B cell (primary cell): ENCODE measurements around the gene LUZP4. TPM values are rescaled to one million over a fixed set of nuclear protein-coding genes. Genes with fewer than 3 reads are reported as not detected.

Experiments
- ATAC-seq: fragments of 200-7000 bp; cut with Tn5 transposase; one replicate; pipeline ENCODE4 v1.10.0; 2021; ENCODE audit warnings: low read depth, mild to moderate bottlenecking, moderate number of reproducible peaks, moderate library complexity
- CTCF ChIA-PET: fragments of 350-600 bp; sonication (Branson Sonifier 250); formaldehyde crosslinking; loops from one replicate; lab custom pipeline; 2021; ENCODE audit warnings: antibody characterized with exemption, inconsistent platforms; lab: Charles Lee
- POLR2A ChIA-PET: fragments of 350-600 bp; sonication (Branson Sonifier 250); formaldehyde crosslinking; loops from one replicate; lab custom pipeline; 2021; ENCODE audit warnings: antibody characterized with exemption; lab: Charles Lee
- DNase-seq: peaks from one replicate; pipeline ENCODE4 v3.0.0; 2013
- H2AFZ ChIP-seq: 2 replicates; pipeline ENCODE4 v1.6.1; 2012; ENCODE audit warnings: mild to moderate bottlenecking, low read depth, low read length; ENCODE audit not compliant: insufficient read depth, poor library complexity, severe bottlenecking
- H3K27ac ChIP-seq, 2 donors: 1 replicate in 1 of 2; 2 replicates in 1 of 2; pipeline ENCODE4 v1.5.1; 2012 to 2013; ENCODE audit warnings: low read length in 2 of 2, mild to moderate bottlenecking in 2 of 2, moderate library complexity in 1 of 2
- H3K27me3 ChIP-seq, 4 experiments: fragments of 200-600 bp in 1 of 4; sonication (generic) in 1 of 4; replicated peaks in 1 of 4; 1 replicate in 2 of 4; 2 replicates in 2 of 4; pipeline versions ENCODE4 v1.6.1 to v1.7.0; 2013 to 2016; ENCODE audit warnings: low read length in 3 of 4, mild to moderate bottlenecking in 2 of 4, mixed read lengths in 1 of 4, moderate library complexity in 1 of 4; ENCODE audit not compliant: insufficient read depth in 4 of 4, control insufficient read depth in 3 of 4; ENCODE audit errors: control extremely low read depth in 1 of 4
- H3K36me3 ChIP-seq, 2 experiments: replicated peaks in 1 of 2; 1 replicate in 1 of 2; 2 replicates in 1 of 2; pipeline versions ENCODE4 v1.6.1 to v1.7.1; 2013; ENCODE audit warnings: low read length in 1 of 2; ENCODE audit not compliant: insufficient read depth in 2 of 2, control insufficient read depth in 1 of 2; ENCODE audit errors: control extremely low read depth in 1 of 2, extremely low read depth in 1 of 2
- H3K4me1 ChIP-seq, 2 donors: fragments of 200-600 bp in 1 of 2; sonication (generic) in 1 of 2; 1 replicate in 1 of 2; 2 replicates in 1 of 2; pipeline versions ENCODE4 v1.5.1 to v1.6.1; 2013 to 2017; ENCODE audit warnings: low read length in 2 of 2; ENCODE audit not compliant: control insufficient read depth in 2 of 2, insufficient read depth in 2 of 2
- H3K4me2 ChIP-seq: replicated peaks from 2 replicates; pipeline ENCODE3; 2012; ENCODE audit warnings: mild to moderate bottlenecking, low read depth, low read length; ENCODE audit not compliant: poor library complexity, severe bottlenecking
- H3K4me3 ChIP-seq, 5 experiments: fragments of 200-600 bp in 1 of 5; sonication (generic) in 1 of 5; 1 replicate in 3 of 5; 2 replicates in 2 of 5; pipeline versions ENCODE4 v1.5.1 to v1.7.0; 2011 to 2016; ENCODE audit warnings: low read length in 4 of 5, mild to moderate bottlenecking in 4 of 5, low read depth in 2 of 5, control low read depth in 1 of 5, moderate library complexity in 1 of 5; ENCODE audit not compliant: insufficient read depth in 1 of 5; ENCODE audit errors: control extremely low read depth in 1 of 5, extremely low read depth in 1 of 5
- H3K79me2 ChIP-seq: fragments of 200-600 bp; sonication (generic); one replicate; pipeline ENCODE4 v1.6.0; 2016; ENCODE audit warnings: low read length; ENCODE audit not compliant: control insufficient read depth, insufficient read depth
- H3K9ac ChIP-seq: fragments of 200-600 bp; sonication (generic); 2 replicates; pipeline ENCODE4 v1.6.1; 2017; ENCODE audit warnings: mild to moderate bottlenecking, low read length, moderate library complexity
- H3K9me3 ChIP-seq, 3 donors: one replicate each; pipeline versions ENCODE4 v1.6.1 to v1.7.1; 2013; ENCODE audit warnings: low read length in 2 of 3; ENCODE audit not compliant: control insufficient read depth in 2 of 3, insufficient read depth in 1 of 3; ENCODE audit errors: control extremely low read depth in 1 of 3
- H4K20me1 ChIP-seq: 2 replicates; pipeline ENCODE4 v1.6.0; 2012; ENCODE audit warnings: mild to moderate bottlenecking, low read length; ENCODE audit not compliant: insufficient read depth, control insufficient read depth, poor library complexity, severe bottlenecking
- H3K27ac Mint-ChIP-seq: one replicate; pipeline ENCODE4 v1.8.0; 2021; ENCODE audit warnings: mixed read lengths
- H3K27me3 Mint-ChIP-seq: one replicate; pipeline ENCODE4 v1.8.0; 2021; ENCODE audit warnings: mixed read lengths
- H3K4me1 Mint-ChIP-seq: one replicate; pipeline ENCODE4 v1.8.0; 2021; ENCODE audit warnings: mixed read lengths
- H3K4me3 Mint-ChIP-seq: one replicate; pipeline ENCODE4 v1.8.0; 2021; ENCODE audit warnings: mixed read lengths
- H3K9me3 Mint-ChIP-seq: one replicate; pipeline ENCODE4 v1.8.0; 2022; ENCODE audit warnings: mixed read lengths; ENCODE audit not compliant: insufficient read depth
- EZH2 ChIP-seq: IDR thresholded peaks from 2 replicates; pipeline ENCODE4 v1.6.1; 2012; ENCODE audit warnings: borderline replicate concordance, low read depth, mild to moderate bottlenecking, moderate library complexity, low read length; ENCODE audit not compliant: insufficient read depth, poor library complexity, severe bottlenecking
- WGBS: methylation state at CpG from one replicate; pipeline ENCODE4 v1.1.5; 2013; ENCODE audit warnings: missing lambda C conversion rate; ENCODE audit not compliant: insufficient coverage; 5-methylcytosine and 5-hydroxymethylcytosine counted together
- intact Hi-C: fragments of 100-400 bp; cut with micrococcal nuclease; formaldehyde crosslinking; loops from one replicate; pipeline ENCODE4 v1.10.0; 2022
- polyA plus RNA-seq: library from polyadenylated mRNA; depleted of rRNA; stranded (reverse); fragments of >200 nt; gene quantifications from 2 replicates; pipeline ENCODE4 v1.2.3, GENCODE V29; 2012
- total RNA-seq, 2 donors: library from RNA; stranded (reverse); fragments of 120-200 nt in 1 of 2; gene quantifications; 1 replicate in 1 of 2; 2 replicates in 1 of 2; pipeline versions ENCODE4 v1.2.3 to v1.2.4, GENCODE V29; 2013 to 2022
- TF ChIP-seq, protein P1 (sequence below): fragments of 200-600 bp; IDR thresholded peaks from one replicate; pipeline ENCODE4 v1.8.0; 2022; ENCODE audit warnings: antibody characterized with exemption, mild to moderate bottlenecking

Gene LUZP4
- total and polyA plus RNA-seq, 2 donors (not counting 1 experiment from before 2014, with no cell fraction given): not detected

DNA sequence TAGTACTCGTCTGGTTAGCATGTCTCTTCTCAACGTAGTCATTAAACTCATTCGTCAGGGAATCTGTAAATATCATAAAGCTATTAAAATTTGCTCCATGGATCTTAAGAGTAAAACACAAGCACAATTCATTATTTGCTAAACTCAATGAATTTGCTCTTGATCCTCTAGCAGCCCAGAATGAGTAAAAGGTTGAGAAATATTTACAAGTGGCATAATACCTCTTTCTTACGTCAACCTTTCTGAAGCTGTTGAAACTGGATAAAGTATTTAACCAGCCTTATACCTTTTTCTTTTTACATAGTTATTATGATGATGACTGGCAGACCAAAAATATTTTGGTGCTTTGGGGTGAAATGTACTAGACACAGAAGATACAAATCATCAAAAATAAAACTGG is 66.9 kb downstream of the LUZP4 start:
- Mint-ChIP-seq H3K27ac (no peak overlapping the region), H3K27me3 (no peaks in the 10 kb centered on the region), H3K4me3 (no peak overlapping the region), H3K9me3 (no peaks in the 10 kb centered on the region), H3K4me1 (no peaks in the 10 kb centered on the region)
- TF ChIP-seq, protein P1, sequence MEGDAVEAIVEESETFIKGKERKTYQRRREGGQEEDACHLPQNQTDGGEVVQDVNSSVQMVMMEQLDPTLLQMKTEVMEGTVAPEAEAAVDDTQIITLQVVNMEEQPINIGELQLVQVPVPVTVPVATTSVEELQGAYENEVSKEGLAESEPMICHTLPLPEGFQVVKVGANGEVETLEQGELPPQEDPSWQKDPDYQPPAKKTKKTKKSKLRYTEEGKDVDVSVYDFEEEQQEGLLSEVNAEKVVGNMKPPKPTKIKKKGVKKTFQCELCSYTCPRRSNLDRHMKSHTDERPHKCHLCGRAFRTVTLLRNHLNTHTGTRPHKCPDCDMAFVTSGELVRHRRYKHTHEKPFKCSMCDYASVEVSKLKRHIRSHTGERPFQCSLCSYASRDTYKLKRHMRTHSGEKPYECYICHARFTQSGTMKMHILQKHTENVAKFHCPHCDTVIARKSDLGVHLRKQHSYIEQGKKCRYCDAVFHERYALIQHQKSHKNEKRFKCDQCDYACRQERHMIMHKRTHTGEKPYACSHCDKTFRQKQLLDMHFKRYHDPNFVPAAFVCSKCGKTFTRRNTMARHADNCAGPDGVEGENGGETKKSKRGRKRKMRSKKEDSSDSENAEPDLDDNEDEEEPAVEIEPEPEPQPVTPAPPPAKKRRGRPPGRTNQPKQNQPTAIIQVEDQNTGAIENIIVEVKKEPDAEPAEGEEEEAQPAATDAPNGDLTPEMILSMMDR: no peak
- no peak for TF ChIP-seq EZH2
- H3K4me3 ChIP-seq: no peak overlapping the region
- H4K20me1 ChIP-seq: no peaks in the 10 kb centered on the region
- H3K9ac ChIP-seq: no peak overlapping the region
- no peak overlapping the region for H3K27ac ChIP-seq
- no peaks in the 10 kb centered on the region for H3K9me3 ChIP-seq
- intact Hi-C loops: no loop called here
- ChIA-PET POLR2A (no interaction called here), CTCF (no interaction called here)
- H3K27me3 ChIP-seq: no peaks in the 10 kb centered on the region
- H3K36me3 ChIP-seq: no peaks in the 10 kb centered on the region
- H3K79me2 ChIP-seq: no peaks in the 10 kb centered on the region
- ATAC-seq: no peak
- H3K4me1 ChIP-seq: no peaks in the 10 kb centered on the region
- WGBS: no CpG with 5 or more reads among the region's 4 CpGs
- H2AFZ ChIP-seq: no peak overlapping the region
- H3K4me2 ChIP-seq: no peak overlapping the region
- no peak for DNase-seq

Other genes with a start within 250 kb of the LUZP4 start
- gene RBMXL3, start 100.3 kb upstream of the LUZP4 start, total RNA-seq: not detected in 2 replicates
- not detected in 2 replicates for gene RBMXL3, start 100.3 kb upstream of the LUZP4 start, polyA plus RNA-seq
- gene LRCH2, start 55.6 kb upstream of the LUZP4 start, total RNA-seq: not detected in 2 replicates
- not detected in 2 replicates for gene LRCH2, start 55.6 kb upstream of the LUZP4 start, polyA plus RNA-seq